ENCODE measurements around the gene FGFBP1. TPM values are rescaled to one million over a fixed set of nuclear protein-coding genes. Genes with fewer than 3 reads are reported as not detected.

The FGFBP1 gene
- polyA plus RNA-seq, 1 donor from 2014 or later, result not detected

DNA sequence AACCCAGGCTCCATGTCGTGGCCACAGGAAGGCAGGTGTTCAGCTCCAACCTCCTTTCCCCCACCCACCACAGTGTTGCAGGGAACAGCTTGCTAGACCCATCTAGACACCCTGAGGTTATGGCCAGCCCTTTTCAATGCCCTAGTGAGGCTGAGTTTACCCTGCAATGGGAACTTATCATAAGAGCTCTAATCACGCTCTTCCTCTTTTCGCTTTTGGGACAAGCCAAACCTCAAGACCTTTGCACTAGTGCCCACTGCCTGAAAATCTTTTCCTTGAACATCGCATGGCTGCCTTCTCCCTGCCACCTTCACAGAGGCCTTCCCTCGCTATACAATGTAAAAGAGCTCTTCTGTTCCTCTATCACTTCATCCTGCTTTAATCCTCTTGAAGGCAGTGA, 26.8 kb upstream of the FGFBP1 start:
- no peaks in the 10 kb centered on the region for H3K79me2 ChIP-seq (replicated peaks; ENCODE audit: insufficient read depth, low read length)
- H3K9ac ChIP-seq (ENCODE audit: low read length), result no peak overlapping the region
- H3K4me2 ChIP-seq (ENCODE audit: low read length), result no peak overlapping the region
- H3K27ac ChIP-seq (ENCODE audit: low read length), result no peak overlapping the region
- no peak overlapping the region for H3K4me3 ChIP-seq (ENCODE audit: low read length)
- TF ChIP-seq EP300 (conservative IDR thresholded peaks at IDR 0.05; ENCODE audit: poor library complexity, severe bottlenecking) (no peak), SMC3 (conservative IDR thresholded peaks at IDR 0.05; ENCODE audit: poor library complexity) (no peak), REST (IDR thresholded peaks at IDR 0.05; ENCODE audit: borderline replicate concordance) (no peak), MXI1 (conservative IDR thresholded peaks at IDR 0.05; ENCODE audit: poor library complexity, severe bottlenecking) (no peak), TAF1 (IDR thresholded peaks at IDR 0.05; ENCODE audit: low read depth) (no peak), POLR2AphosphoS5 (IDR thresholded peaks at IDR 0.05) (no peak), RAD21 (conservative IDR thresholded peaks at IDR 0.05) (no peak), EZH2 (IDR thresholded peaks at IDR 0.05; ENCODE audit: borderline replicate concordance, insufficient read depth, low read length, poor library complexity, severe bottlenecking) (no peak)
- TF ChIP-seq, protein P1, sequence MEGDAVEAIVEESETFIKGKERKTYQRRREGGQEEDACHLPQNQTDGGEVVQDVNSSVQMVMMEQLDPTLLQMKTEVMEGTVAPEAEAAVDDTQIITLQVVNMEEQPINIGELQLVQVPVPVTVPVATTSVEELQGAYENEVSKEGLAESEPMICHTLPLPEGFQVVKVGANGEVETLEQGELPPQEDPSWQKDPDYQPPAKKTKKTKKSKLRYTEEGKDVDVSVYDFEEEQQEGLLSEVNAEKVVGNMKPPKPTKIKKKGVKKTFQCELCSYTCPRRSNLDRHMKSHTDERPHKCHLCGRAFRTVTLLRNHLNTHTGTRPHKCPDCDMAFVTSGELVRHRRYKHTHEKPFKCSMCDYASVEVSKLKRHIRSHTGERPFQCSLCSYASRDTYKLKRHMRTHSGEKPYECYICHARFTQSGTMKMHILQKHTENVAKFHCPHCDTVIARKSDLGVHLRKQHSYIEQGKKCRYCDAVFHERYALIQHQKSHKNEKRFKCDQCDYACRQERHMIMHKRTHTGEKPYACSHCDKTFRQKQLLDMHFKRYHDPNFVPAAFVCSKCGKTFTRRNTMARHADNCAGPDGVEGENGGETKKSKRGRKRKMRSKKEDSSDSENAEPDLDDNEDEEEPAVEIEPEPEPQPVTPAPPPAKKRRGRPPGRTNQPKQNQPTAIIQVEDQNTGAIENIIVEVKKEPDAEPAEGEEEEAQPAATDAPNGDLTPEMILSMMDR (IDR thresholded peaks at IDR 0.05; ENCODE audit: poor library complexity, severe bottlenecking), result no peak
- no peak overlapping the region for H2AFZ ChIP-seq (ENCODE audit: low read depth, low read length)
- no peaks in the 10 kb centered on the region for H3K9me3 ChIP-seq (ENCODE audit: low read length)
- H3K36me3 ChIP-seq (ENCODE audit: insufficient read depth, low read length), result no peaks in the 10 kb centered on the region
- H4K20me1 ChIP-seq (ENCODE audit: insufficient read depth), result no peaks in the 10 kb centered on the region
- no peaks in the 10 kb centered on the region for H3K27me3 ChIP-seq (ENCODE audit: insufficient read depth, low read depth, low read length)
- no peaks in the 10 kb centered on the region for H3F3A ChIP-seq (ENCODE audit: insufficient read depth, low read length, poor library complexity, severe bottlenecking)
- no peaks in the 10 kb centered on the region for H3K9me2 ChIP-seq (ENCODE audit: insufficient read depth, low read length)

DNA sequence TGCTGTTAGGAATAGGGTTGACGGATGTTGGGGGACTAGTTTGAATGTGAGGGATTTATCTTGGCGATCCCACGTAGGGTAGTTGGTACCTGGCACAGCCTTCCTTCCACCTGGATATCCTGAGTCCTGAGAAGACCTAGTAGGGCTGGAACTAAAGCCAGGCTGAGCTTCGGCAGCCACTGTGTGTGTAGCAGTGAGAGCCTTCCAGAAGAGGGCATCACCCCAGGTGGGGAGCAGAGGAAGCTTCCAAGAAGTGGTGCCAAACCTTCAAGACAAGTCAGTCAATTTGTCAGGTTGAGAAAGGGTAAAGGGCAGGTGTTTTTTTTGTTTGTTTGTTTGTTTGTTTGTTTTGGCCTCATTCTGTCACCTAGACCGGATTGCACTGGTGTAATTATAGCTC, 25.6 kb upstream of the FGFBP1 start:
- TF ChIP-seq RAD21 (conservative IDR thresholded peaks at IDR 0.05) (no peak), TAF1 (IDR thresholded peaks at IDR 0.05; ENCODE audit: low read depth) (no peak), MXI1 (conservative IDR thresholded peaks at IDR 0.05; ENCODE audit: poor library complexity, severe bottlenecking) (no peak), POLR2AphosphoS5 (IDR thresholded peaks at IDR 0.05) (no peak), EZH2 (IDR thresholded peaks at IDR 0.05; ENCODE audit: borderline replicate concordance, insufficient read depth, low read length, poor library complexity, severe bottlenecking) (no peak), REST (IDR thresholded peaks at IDR 0.05; ENCODE audit: borderline replicate concordance) (no peak), EP300 (conservative IDR thresholded peaks at IDR 0.05; ENCODE audit: poor library complexity, severe bottlenecking) (no peak)
- TF ChIP-seq, protein P1 (IDR thresholded peaks at IDR 0.05; ENCODE audit: poor library complexity, severe bottlenecking), result no peak
- H3K79me2 ChIP-seq (replicated peaks; ENCODE audit: insufficient read depth, low read length), result no peaks in the 10 kb centered on the region
- H3K9ac ChIP-seq (ENCODE audit: low read length), result no peak overlapping the region
- no peak overlapping the region for H3K27ac ChIP-seq (ENCODE audit: low read length)
- H4K20me1 ChIP-seq (ENCODE audit: insufficient read depth), result no peaks in the 10 kb centered on the region
- no peaks in the 10 kb centered on the region for H3K9me3 ChIP-seq (ENCODE audit: low read length)
- no peaks in the 10 kb centered on the region for H3K36me3 ChIP-seq (ENCODE audit: insufficient read depth, low read length)
- H3F3A ChIP-seq (ENCODE audit: insufficient read depth, low read length, poor library complexity, severe bottlenecking), result no peaks in the 10 kb centered on the region
- no peaks in the 10 kb centered on the region for H3K9me2 ChIP-seq (ENCODE audit: insufficient read depth, low read length)
- no peak overlapping the region for H3K4me3 ChIP-seq (ENCODE audit: low read length)
- H2AFZ ChIP-seq (ENCODE audit: low read depth, low read length), result no peak overlapping the region
- H3K4me2 ChIP-seq (ENCODE audit: low read length), result no peak overlapping the region
- H3K27me3 ChIP-seq (ENCODE audit: insufficient read depth, low read depth, low read length), result no peaks in the 10 kb centered on the region

Measured in neural cell (in vitro differentiated cells).